CD4-positive, alpha-beta memory T cell (primary cell): Measurements from ENCODE around the gene SLC45A2. TPM values are rescaled to one million over a fixed set of nuclear protein-coding genes. Genes with fewer than 3 reads are reported as not detected.
"Not testable (repeated sequence)": the region's sequence is repeated elsewhere in the genome, so short reads cannot be mapped to it uniquely, and the experiment has no call there.

Experiments used
- CTCF ChIA-PET: fragments of 350-600 bp; sonication (Branson Sonifier 250); formaldehyde crosslinking; loops from one replicate; lab custom pipeline; 2021; ENCODE audit warnings: inconsistent platforms; ENCODE audit not compliant: partially characterized antibody; lab: Charles Lee
- POLR2A ChIA-PET: fragments of 350-600 bp; sonication (Branson Sonifier 250); formaldehyde crosslinking; loops from one replicate; lab custom pipeline; 2021; ENCODE audit not compliant: partially characterized antibody; lab: Charles Lee
- DNase-seq, 5 donors: peaks; one replicate each; pipeline versions ENCODE4 v3.0.0 to v3.0.0-alpha.2; 2020 to 2022; ENCODE audit warnings: mixed read lengths in 1 of 5
- H3K27ac ChIP-seq: one replicate; pipeline ENCODE4 v1.7.0; 2013; ENCODE audit warnings: low read depth, low read length
- H3K27me3 ChIP-seq: 2 replicates; pipeline ENCODE4 v1.7.0; 2013; ENCODE audit warnings: mild to moderate bottlenecking, low read length, moderate library complexity; ENCODE audit not compliant: insufficient read depth
- H3K36me3 ChIP-seq: 2 replicates; pipeline ENCODE4 v1.7.0; 2013; ENCODE audit warnings: mild to moderate bottlenecking, low read length, moderate library complexity; ENCODE audit not compliant: insufficient read depth
- H3K4me1 ChIP-seq: 2 replicates; pipeline ENCODE4 v1.7.0; 2013; ENCODE audit warnings: mild to moderate bottlenecking, low read length, moderate library complexity; ENCODE audit not compliant: insufficient read depth
- H3K4me3 ChIP-seq, 2 donors: one replicate each; pipeline ENCODE4 v1.7.0; 2013; ENCODE audit warnings: low read length in 2 of 2, mild to moderate bottlenecking in 1 of 2
- H3K9me3 ChIP-seq, 2 donors: one replicate each; pipeline ENCODE4 v1.7.0; 2013; ENCODE audit warnings: low read length in 2 of 2, control low read depth in 1 of 2; ENCODE audit not compliant: control insufficient read depth in 1 of 2
- H3K27ac Mint-ChIP-seq, 7 donors: one replicate each; pipeline ENCODE4 v1.8.0; 2020 to 2021; ENCODE audit warnings: mixed read lengths in 7 of 7, mild to moderate bottlenecking in 6 of 7, inconsistent platforms in 3 of 7, moderate library complexity in 3 of 7
- H3K27me3 Mint-ChIP-seq, 2 donors: one replicate each; pipeline ENCODE4 v1.8.0; 2020 to 2021; ENCODE audit warnings: mixed read lengths in 2 of 2
- H3K36me3 Mint-ChIP-seq, 2 donors: one replicate each; pipeline ENCODE4 v1.8.0; 2020 to 2021; ENCODE audit warnings: mixed read lengths in 2 of 2, inconsistent platforms in 1 of 2, mild to moderate bottlenecking in 1 of 2
- H3K4me1 Mint-ChIP-seq, 4 donors: one replicate each; pipeline ENCODE4 v1.8.0; 2020 to 2021; ENCODE audit warnings: mixed read lengths in 4 of 4, mild to moderate bottlenecking in 1 of 4
- H3K4me3 Mint-ChIP-seq, 8 donors: one replicate each; pipeline ENCODE4 v1.8.0; 2020 to 2021; ENCODE audit warnings: mixed read lengths in 8 of 8, mild to moderate bottlenecking in 7 of 8, moderate library complexity in 6 of 8, inconsistent platforms in 3 of 8
- H3K9me3 Mint-ChIP-seq, 8 donors: one replicate each; pipeline ENCODE4 v1.8.0; 2020 to 2021; ENCODE audit warnings: mixed read lengths in 8 of 8, mild to moderate bottlenecking in 5 of 8, inconsistent platforms in 3 of 8, moderate library complexity in 1 of 8
- intact Hi-C: fragments of 100-400 bp; cut with micrococcal nuclease; formaldehyde crosslinking; loops from one replicate; pipeline ENCODE4 v1.15.1; 2023
- polyA plus RNA-seq, 2 donors: library from polyadenylated mRNA; unstranded; fragments of 300-500 nt; fragmentation: Illumina TruSeq; gene quantifications; one replicate each; pipeline ENCODE4 v1.2.3, GENCODE V29; 2021
- total RNA-seq, 2 experiments: library from RNA; stranded (reverse); gene quantifications; one replicate each; pipeline ENCODE4 v1.2.3, GENCODE V29; 2021

SLC45A2 gene
- total and polyA plus RNA-seq, 4 experiments from 2014 or later: not detected

GRCh38 chr5:34014626-34015025 is 30.1 kb upstream of the SLC45A2 start:
- peaks cover 2 to 6% of the 10 kb centered on the region in 2 donors for H3K36me3 Mint-ChIP-seq
- ChIA-PET POLR2A (no interaction called here), CTCF (interaction anchor here (1.4 kb wide), 1 partner anchor 17 kb away, joined by 3 read pairs; no protein-coding TSS in a partner anchor)
- no peak overlapping the region for H3K4me3 Mint-ChIP-seq
- Histone ChIP-seq H3K4me1 (no peaks in the 10 kb centered on the region), H3K4me3 (no peak overlapping the region), H3K36me3 (no peaks in the 10 kb centered on the region), H3K27ac (no peak overlapping the region), H3K9me3 (no peaks in the 10 kb centered on the region), H3K27me3 (no peaks in the 10 kb centered on the region)
- no peak for DNase-seq
- no peak overlapping the region for H3K27ac Mint-ChIP-seq
- peaks cover 0 to 5% (median 0%) of the 10 kb centered on the region in 8 donors for H3K9me3 Mint-ChIP-seq
- peaks cover 0 to 1% (median 0%) of the 10 kb centered on the region in 4 donors for H3K4me1 Mint-ChIP-seq
- H3K27me3 Mint-ChIP-seq: no peaks in the 10 kb centered on the region
- intact Hi-C loops: no loop called here

- Histone ChIP-seq H3K9me3 (no peaks in the 10 kb centered on the region), H3K27me3 (no peaks in the 10 kb centered on the region), H3K36me3 (no peaks in the 10 kb centered on the region), H3K4me1 (peaks cover 10% of the 10 kb centered on the region), H3K27ac (no peak overlapping the region), H3K4me3 (no peak overlapping the region)
- intact Hi-C loops: no loop called here
- H3K4me1 Mint-ChIP-seq: peaks cover 4 to 12% (median 7%) of the 10 kb centered on the region in 4 donors
- H3K27me3 Mint-ChIP-seq: no peaks in the 10 kb centered on the region
- CTCF ChIA-PET: interaction anchor here (1.3 kb wide), 1 partner anchor 16 kb away, joined by 3 read pairs; no protein-coding TSS in a partner anchor
- peaks cover 0 to 5% (median 0%) of the 10 kb centered on the region in 8 donors for H3K9me3 Mint-ChIP-seq
- no peak overlapping the region for H3K27ac Mint-ChIP-seq
- no peak overlapping the region for H3K4me3 Mint-ChIP-seq
- no peak for DNase-seq
- H3K36me3 Mint-ChIP-seq: no peaks in the 10 kb centered on the region
- POLR2A ChIA-PET: interaction anchor here (0.8 kb wide), 1 partner anchor 8 kb away, joined by 3 read pairs; no protein-coding TSS in a partner anchor
These were observed 29.1 kb upstream of the SLC45A2 start for GRCh38 chr5:34013547-34013946.

- ChIA-PET CTCF (interaction anchor here (1.3 kb wide), 1 partner anchor 16 kb away, joined by 3 read pairs; no protein-coding TSS in a partner anchor), POLR2A (interaction anchor here (0.8 kb wide), 1 partner anchor 9 kb away, joined by 3 read pairs; no protein-coding TSS in a partner anchor)
- no peak for DNase-seq
- no peak overlapping the region for H3K27ac Mint-ChIP-seq
- Histone ChIP-seq H3K9me3 (no peaks in the 10 kb centered on the region), H3K4me3 (no peak overlapping the region), H3K4me1 (peaks cover 13% of the 10 kb centered on the region), H3K27ac (no peak overlapping the region), H3K36me3 (no peaks in the 10 kb centered on the region), H3K27me3 (no peaks in the 10 kb centered on the region)
- peaks cover 4 to 18% (median 11%) of the 10 kb centered on the region in 4 donors for H3K4me1 Mint-ChIP-seq
- H3K36me3 Mint-ChIP-seq: peaks cover 0 to 4% of the 10 kb centered on the region in 2 donors
- intact Hi-C loops: no loop called here
- no peak overlapping the region for H3K4me3 Mint-ChIP-seq
- peaks cover 0 to 5% (median 0%) of the 10 kb centered on the region in 8 donors for H3K9me3 Mint-ChIP-seq
- no peaks in the 10 kb centered on the region for H3K27me3 Mint-ChIP-seq
These were observed 28.3 kb upstream of the SLC45A2 start for GRCh38 chr5:34012791-34013190.

DNA sequence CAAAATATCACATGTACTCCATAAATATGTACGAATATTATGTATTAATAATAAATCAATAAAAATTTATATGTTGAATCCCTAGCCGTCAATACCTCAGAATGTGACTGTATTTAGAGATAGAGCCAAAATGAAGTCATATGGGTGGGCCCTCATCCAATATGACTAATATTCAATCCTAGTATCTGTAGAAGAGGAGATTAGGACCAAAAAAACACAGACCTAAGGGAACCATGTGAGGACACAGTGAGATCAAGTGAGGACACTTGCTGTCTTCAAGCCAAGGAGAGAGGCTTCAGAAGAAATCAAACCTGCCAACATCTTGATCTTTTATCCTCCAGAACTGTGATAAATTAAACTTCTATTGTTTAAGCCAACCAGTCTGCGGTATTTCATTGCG is 27.0 kb upstream of the SLC45A2 start:
- no peaks in the 10 kb centered on the region for H3K27me3 Mint-ChIP-seq
- peaks cover 11 to 27% (median 18%) of the 10 kb centered on the region in 4 donors for H3K4me1 Mint-ChIP-seq
- no peak overlapping the region for H3K27ac ChIP-seq
- intact Hi-C loops: no loop called here
- no peak for DNase-seq
- no peak overlapping the region for H3K27ac Mint-ChIP-seq
- peaks cover 0 to 10% of the 10 kb centered on the region in 2 donors for H3K36me3 Mint-ChIP-seq
- peaks cover 0 to 5% (median 0%) of the 10 kb centered on the region in 8 donors for H3K9me3 Mint-ChIP-seq
- no peaks in the 10 kb centered on the region for H3K36me3 ChIP-seq
- POLR2A ChIA-PET: no interaction called here
- no peak overlapping the region for H3K4me3 Mint-ChIP-seq
- H3K4me3 ChIP-seq: no peak overlapping the region
- no peaks in the 10 kb centered on the region for H3K9me3 ChIP-seq
- peaks cover 22% of the 10 kb centered on the region for H3K4me1 ChIP-seq
- H3K27me3 ChIP-seq: no peaks in the 10 kb centered on the region
- CTCF ChIA-PET: interaction anchor here (0.5 kb wide), 1 partner anchor 77 kb away, joined by 3 read pairs; no protein-coding TSS in a partner anchor

DNA sequence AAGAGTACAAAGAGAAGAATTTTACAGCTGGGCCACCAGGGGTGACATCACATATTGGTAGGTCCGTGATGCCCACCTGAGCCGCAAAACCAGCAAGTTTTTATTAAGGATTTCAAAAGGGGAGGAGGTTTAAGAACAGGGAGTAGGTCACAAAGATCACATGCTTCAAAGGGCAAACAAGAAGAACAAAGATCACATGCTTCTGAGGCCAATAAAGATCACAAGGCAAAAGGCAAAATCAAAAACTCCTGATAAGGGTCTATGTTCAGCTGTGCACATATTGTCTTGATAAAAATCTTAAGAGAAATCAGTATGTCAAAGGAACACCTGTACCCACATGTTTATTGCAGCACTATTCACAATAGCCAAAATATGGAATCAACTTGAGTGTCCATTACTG is 25.7 kb upstream of the SLC45A2 start:
- H3K4me3 ChIP-seq, H3K9me3 Mint-ChIP-seq, DNase-seq, H3K4me3 Mint-ChIP-seq, H3K27me3 ChIP-seq, H3K27ac Mint-ChIP-seq, CTCF ChIA-PET, H3K9me3 ChIP-seq, POLR2A ChIA-PET, H3K36me3 ChIP-seq, H3K27me3 Mint-ChIP-seq, intact Hi-C loops, H3K27ac ChIP-seq: not testable (repeated sequence)
- H3K4me1 ChIP-seq: peaks cover 22% of the 10 kb centered on the region
- H3K4me1 Mint-ChIP-seq: peaks cover 11 to 27% (median 19%) of the 10 kb centered on the region in 4 donors
- H3K36me3 Mint-ChIP-seq: peaks cover 0 to 12% of the 10 kb centered on the region in 2 donors

DNA sequence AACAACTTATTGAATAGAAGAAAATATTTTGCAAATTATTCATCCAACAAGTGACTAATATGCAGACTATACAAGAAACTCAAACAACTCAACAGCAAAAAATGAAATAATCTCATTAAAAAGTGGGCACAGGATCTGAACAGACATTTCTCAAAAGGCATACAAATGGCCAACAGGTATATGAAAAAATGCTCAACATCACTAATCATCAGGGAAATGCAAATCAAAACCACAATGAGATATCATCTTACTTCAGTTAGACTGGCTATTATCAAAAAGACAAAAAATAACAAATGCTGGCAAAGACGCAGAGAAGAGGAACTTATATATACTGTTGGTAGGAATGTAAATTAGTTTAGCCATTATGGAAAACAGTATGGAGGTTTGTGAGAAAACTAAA is 25.1 kb upstream of the SLC45A2 start:
- POLR2A ChIA-PET: no interaction called here
- peak overlapping the region in 4 of 8 donors; percentile 20 to 63 (median 36) for H3K4me3 Mint-ChIP-seq
- H3K4me1 ChIP-seq: peaks cover 22% of the 10 kb centered on the region
- no peaks in the 10 kb centered on the region for H3K27me3 ChIP-seq
- no peaks in the 10 kb centered on the region for H3K36me3 ChIP-seq
- H3K4me3 ChIP-seq: no peak overlapping the region
- peaks cover 11 to 27% (median 19%) of the 10 kb centered on the region in 4 donors for H3K4me1 Mint-ChIP-seq
- CTCF ChIA-PET: interaction anchor here (4.0 kb wide), 1 partner anchor 13 kb away, joined by 31 read pairs; no protein-coding TSS in a partner anchor
- H3K9me3 Mint-ChIP-seq: peaks cover 0 to 5% (median 0%) of the 10 kb centered on the region in 8 donors
- H3K36me3 Mint-ChIP-seq: peaks cover 0 to 15% of the 10 kb centered on the region in 2 donors
- H3K27ac ChIP-seq: no peak overlapping the region
- DNase-seq: no peak
- peak overlapping the region in 1 of 7 donors; percentile 84 for H3K27ac Mint-ChIP-seq
- no peaks in the 10 kb centered on the region for H3K27me3 Mint-ChIP-seq
- H3K9me3 ChIP-seq: no peaks in the 10 kb centered on the region
- intact Hi-C loops: loop anchor here (2.0 kb wide), 1 partner anchor 905 kb away; the partner anchor contains the start of genes BRIX1 and RAD1

DNA sequence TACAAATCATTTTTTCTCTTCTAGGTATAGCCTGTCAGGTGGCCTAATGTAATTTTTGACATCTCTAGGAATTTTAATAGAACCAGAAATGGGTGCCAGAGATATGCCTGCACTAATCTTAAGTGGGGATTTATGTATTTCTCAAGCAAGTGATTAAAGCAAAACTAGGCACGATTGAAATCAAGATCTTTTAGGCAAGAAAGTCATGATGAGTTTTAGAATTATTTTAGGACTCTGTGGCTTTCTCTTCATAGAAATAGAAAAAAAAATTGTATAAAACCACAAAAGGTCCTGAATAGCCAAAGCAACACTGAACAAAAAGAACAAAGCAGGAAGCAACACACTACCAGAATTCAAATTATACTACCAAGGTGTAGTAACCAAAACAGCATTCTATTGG is 24.3 kb upstream of the SLC45A2 start:
- H3K27me3 ChIP-seq: no peaks in the 10 kb centered on the region
- H3K4me3 Mint-ChIP-seq: peak overlapping the region; percentile 93 to 97 (median 96)
- H3K36me3 Mint-ChIP-seq: peaks cover 7 to 21% of the 10 kb centered on the region in 2 donors
- peak overlapping the region; percentile 76 for H3K27ac ChIP-seq
- H3K4me3 ChIP-seq: peak overlapping the region in 1 of 2 donors; percentile 96
- no peaks in the 10 kb centered on the region for H3K36me3 ChIP-seq
- H3K4me1 ChIP-seq: peaks cover 22% of the 10 kb centered on the region
- intact Hi-C loops: loop anchor here (1.0 to 2.0 kb wide), 2 partner anchors 569 to 906 kb away; partner anchors contain the start of genes BRIX1, RAD1 and TARS1
- H3K27me3 Mint-ChIP-seq: no peaks in the 10 kb centered on the region
- H3K27ac Mint-ChIP-seq: peak overlapping the region; percentile 84 to 96 (median 94)
- peak in 2 of 5 donors; percentile 3 to 6 for DNase-seq
- peaks cover 11 to 27% (median 19%) of the 10 kb centered on the region in 4 donors for H3K4me1 Mint-ChIP-seq
- no peaks in the 10 kb centered on the region for H3K9me3 ChIP-seq
- ChIA-PET CTCF (interaction anchor here (1.0 to 4.0 kb wide), 4 partner anchors 9 to 573 kb away, joined by 3 to 31 read pairs (median 3); no protein-coding TSS in a partner anchor), POLR2A (interaction anchor here (0.6 to 1.7 kb wide), 11 partner anchors 11 to 1836 kb away, joined by 3 to 10 read pairs (median 4); partner anchors contain the start of genes DNAJC21, RAD1, SUB1 and TARS1)
- H3K9me3 Mint-ChIP-seq: peaks cover 0 to 3% (median 0%) of the 10 kb centered on the region in 8 donors
